NK-92 (cell line): ENCODE measurements around the gene CA11.

Experiments used
- DNase-seq: peaks from one replicate; lab custom pipeline; 2025; ENCODE audit not compliant: unreplicated experiment; lab: John Stamatoyannopoulos, UW

Gene CA11

GRCh38 chr19:48629599-48630295 is 16.2 kb downstream of the CA11 start:
- no peak for DNase-seq

- no peak for DNase-seq
Observed at GRCh38 chr19:48629297-48629598, 16.7 kb downstream of the CA11 start.

DNA sequence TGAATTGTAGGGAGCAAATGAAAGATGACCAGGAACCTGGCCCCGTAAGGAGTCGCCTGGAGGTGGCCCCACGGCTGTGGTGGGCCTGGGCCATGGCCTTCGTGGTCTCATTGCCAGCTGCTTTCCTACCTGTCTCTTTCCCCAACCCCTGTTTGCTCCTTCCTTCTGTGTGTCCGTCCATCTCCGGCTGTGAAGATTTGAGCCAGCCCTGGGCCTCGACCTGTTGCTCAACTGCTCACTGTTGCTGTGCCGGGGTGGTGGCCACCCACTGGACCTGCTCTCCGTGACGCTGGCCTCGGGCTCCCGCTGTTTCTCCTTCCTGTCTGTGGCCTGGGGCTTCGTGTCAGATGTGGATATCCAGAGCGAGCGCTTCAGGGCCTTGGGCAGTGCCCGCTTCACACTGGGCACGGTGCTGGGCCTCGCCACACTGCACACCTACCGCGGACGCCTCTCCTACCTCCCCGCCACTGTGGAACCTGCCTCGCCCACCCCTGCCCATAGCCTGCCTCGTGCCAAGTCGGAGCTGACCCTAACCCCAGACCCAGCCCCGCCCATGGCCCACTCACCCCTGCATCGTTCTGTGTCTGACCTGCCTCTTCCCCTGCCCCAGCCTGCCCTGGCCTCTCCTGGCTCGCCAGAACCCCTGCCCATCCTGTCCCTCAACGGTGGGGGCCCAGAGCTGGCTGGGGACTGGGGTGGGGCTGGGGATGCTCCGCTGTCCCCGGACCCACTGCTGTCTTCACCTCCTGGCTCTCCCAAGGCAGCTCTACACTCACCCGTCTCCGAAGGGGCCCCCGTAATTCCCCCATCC is 17.3 kb downstream of the CA11 start:
- DNase-seq: no peak

DNA sequence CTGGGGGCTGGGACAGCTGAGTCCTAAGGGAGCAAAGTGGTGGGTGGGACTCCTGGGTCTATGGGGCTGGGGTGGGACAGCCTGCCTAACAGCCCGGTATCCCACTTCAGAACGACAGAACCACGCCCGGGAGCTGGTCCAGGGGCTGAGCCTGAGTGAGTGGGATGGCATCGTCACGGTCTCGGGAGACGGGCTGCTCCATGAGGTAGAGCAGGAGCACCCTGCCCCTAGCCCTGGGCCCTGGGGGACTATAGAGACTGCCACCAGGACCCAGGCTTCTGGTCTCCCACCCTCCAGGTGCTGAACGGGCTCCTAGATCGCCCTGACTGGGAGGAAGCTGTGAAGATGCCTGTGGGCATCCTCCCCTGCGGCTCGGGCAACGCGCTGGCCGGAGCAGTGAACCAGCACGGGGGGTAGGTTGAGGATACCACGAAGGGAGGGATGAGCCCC is 18.1 kb downstream of the CA11 start:
- no peak for DNase-seq

- no peak for DNase-seq
Observed at GRCh38 chr19:48627201-48627864, 18.7 kb downstream of the CA11 start.

DNA sequence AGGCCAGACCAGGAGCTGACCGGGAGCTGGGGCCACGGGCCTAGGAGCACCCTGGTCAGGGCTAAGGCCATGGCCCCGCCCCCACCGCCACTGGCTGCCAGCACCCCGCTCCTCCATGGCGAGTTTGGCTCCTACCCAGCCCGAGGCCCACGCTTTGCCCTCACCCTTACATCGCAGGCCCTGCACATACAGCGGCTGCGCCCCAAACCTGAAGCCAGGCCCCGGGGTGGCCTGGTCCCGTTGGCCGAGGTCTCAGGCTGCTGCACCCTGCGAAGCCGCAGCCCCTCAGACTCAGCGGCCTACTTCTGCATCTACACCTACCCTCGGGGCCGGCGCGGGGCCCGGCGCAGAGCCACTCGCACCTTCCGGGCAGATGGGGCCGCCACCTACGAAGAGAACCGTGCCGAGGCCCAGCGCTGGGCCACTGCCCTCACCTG is 20.1 kb downstream of the CA11 start:
- DNase-seq: no peak

GRCh38 chr19:48624791-48625723 is 20.9 kb downstream of the CA11 start:
- DNase-seq: no peak

GRCh38 chr19:48624067-48624594 is 21.9 kb downstream of the CA11 start:
- DNase-seq: peak; percentile 51

GRCh38 chr19:48623556-48624066 is 22.4 kb downstream of the CA11 start:
- DNase-seq: no peak

GRCh38 chr19:48619692-48620585 is 26.0 kb downstream of the CA11 start:
- no peak for DNase-seq

GRCh38 chr19:48618916-48619691 is 26.9 kb downstream of the CA11 start, which contains the start of the genes RPL18 and SPHK2:
Gene RPL18 (minus strand): TSS chr19:48619178. CDS start chr19:48619143, 35 bp downstream.
Gene SPHK2 (plus strand): TSS chr19:48619506. CDS start chr19:48620515, 1,009 bp downstream.
- peak; percentile 72 for DNase-seq

DNA sequence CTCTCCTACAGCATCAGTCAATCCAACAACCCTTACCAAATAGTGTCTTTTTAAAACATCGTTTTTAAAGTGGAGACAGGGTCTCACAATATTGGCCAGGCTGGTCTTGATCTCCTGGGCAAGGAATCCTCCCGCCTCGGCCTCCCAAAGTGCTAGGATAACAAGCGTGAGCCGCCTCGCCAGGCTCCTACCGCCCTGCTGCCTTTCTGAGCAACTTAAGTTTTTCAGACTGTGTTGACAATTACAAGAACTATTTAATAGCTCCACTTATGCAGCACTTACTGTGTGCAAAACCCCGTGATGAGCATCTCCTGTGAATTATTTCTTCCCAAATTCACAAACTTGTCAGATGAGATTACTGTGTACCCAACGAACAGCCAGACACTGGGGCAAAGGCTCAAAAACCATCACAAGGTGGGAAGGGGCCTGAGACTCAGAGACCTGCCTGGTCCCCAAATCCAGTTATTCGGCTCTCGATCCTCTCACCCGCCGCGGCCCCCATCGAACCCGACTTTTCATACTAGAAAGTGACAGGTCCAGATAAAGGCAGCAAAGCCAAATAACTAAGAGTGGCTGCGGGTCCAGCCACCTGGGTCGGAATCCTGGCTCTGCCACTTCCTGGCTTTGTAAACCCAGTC is 27.6 kb downstream of the CA11 start:
- DNase-seq: no peak

DNA sequence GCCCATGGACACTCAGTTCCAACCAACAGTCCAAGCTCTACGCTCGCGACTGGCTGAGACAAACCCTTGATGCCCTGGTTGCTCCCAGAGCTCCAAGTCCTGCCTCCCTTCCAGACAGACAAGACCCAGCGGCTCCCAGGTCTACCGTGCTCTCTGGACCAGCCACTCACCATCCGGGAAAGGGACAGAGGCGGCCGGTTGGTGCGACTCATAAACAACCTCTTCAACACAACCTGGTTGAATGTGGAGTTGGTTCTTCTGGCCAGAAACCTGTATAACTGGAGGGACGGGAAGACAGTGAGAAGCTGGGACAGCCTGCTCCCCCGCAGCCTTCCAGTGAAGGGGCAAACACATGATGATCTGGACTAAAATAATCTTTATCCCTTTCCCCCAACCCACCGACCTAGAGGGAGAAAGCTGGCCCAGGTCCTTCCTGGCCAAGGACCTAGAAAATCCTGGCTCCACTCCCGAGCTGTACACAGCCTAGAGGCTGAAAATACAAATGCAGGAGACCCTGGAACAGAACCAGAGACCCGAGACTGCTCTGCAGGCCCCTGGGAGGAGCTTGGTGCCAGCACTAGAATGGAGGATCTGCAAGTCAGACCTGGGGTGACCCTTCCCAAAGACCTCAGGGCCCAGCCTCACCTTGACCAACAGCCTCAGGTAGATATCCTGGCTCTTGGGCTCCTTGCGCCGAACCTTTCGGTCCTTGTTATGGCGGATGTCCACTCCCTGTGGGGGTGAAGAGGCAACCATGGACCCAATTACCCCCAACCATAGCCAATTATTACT is 28.6 kb downstream of the CA11 start:
- DNase-seq: no peak

DNA sequence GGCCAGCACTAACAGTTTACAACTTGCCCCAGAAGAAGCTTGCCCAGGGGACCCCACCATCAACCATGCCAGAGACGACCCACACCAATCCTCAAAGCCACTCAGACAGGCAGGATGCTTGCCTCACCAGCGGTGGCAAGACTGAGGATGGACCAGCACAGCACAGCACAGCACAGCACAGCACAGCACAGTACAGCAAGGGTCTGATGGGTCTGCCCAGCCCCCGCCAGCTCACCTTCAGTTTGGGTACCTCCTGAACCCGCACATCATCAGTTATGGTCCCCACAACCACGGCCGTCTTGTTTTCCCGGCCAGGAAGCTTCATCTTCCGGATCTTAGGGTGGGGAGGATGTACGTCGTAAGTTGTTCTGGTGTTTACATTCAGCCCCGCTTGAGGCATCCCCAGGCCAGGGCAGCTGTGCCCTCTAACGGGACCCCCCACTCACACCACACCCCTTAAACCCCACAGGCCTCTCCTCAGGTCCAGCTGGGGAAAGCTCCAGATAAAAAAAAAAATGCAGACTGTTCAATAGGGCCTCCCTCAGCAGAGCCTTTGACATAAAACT is 29.4 kb downstream of the CA11 start:
- no peak for DNase-seq

DNA sequence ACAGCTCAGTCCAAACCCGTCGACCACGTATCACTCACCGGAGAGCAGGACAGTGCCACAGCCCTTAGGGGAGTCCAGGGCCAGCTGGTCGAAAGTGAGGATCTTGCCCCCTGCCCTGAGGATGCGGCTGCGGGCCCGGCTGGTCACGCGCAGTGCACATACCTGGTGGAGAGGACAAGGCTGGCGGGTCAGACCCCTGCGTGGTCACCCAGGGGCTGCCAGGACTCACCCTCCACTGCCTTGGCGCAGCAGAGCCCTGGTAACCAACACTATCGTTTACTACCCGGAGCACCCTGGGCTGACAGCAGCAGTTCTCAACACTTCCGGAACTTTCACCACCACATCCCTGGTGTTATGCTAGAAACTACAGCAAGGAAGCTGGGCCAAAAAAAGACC is 29.9 kb downstream of the CA11 start:
- DNase-seq: no peak

GRCh38 chr19:48615231-48616040 is 30.6 kb downstream of the CA11 start:
- DNase-seq: no peak
